Activated naive CD8-positive, alpha-beta T cell (primary cell): ENCODE data around the gene FOXN4.
A peak's percentile ranks its signal among the peaks of the same experiment; 100 is the strongest.

Source experiments
- H3K27ac Mint-ChIP-seq: one replicate; pipeline ENCODE4 v1.8.0; 2021; ENCODE audit warnings: mixed read lengths
- H3K27me3 Mint-ChIP-seq: one replicate; pipeline ENCODE4 v1.8.0; 2021; ENCODE audit warnings: mixed read lengths
- H3K36me3 Mint-ChIP-seq: one replicate; pipeline ENCODE4 v1.8.0; 2021; ENCODE audit warnings: mixed read lengths
- H3K4me1 Mint-ChIP-seq: one replicate; pipeline ENCODE4 v1.8.0; 2021; ENCODE audit warnings: low read depth, mixed read lengths
- H3K4me3 Mint-ChIP-seq: one replicate; pipeline ENCODE4 v1.8.0; 2021; ENCODE audit warnings: mild to moderate bottlenecking, mixed read lengths
- H3K9me3 Mint-ChIP-seq: one replicate; pipeline ENCODE4 v1.8.0; 2021; ENCODE audit warnings: low read depth, mixed read lengths

The FOXN4 gene

GRCh38 chr12:109308534-109309380, at the start of gene FOXN4:
Gene FOXN4, minus strand, starts transcription at chr12:109309284. Its CDS starts 963 bp downstream, at chr12:109308321.
- Mint-ChIP-seq H3K9me3 (no peaks in the 10 kb centered on the region), H3K36me3 (no peaks in the 10 kb centered on the region), H3K4me1 (peaks cover 11% of the 10 kb centered on the region), H3K27ac (no peak within 1 kb of the TSS), H3K27me3 (peaks cover 36% of the 10 kb centered on the region), H3K4me3 (peak within 1 kb of the TSS; percentile 89)

- no peaks in the 10 kb centered on the region for H3K36me3 Mint-ChIP-seq
- no peak overlapping the region for H3K27ac Mint-ChIP-seq
- H3K27me3 Mint-ChIP-seq: peaks cover 8% of the 10 kb centered on the region
- peaks cover 4% of the 10 kb centered on the region for H3K4me1 Mint-ChIP-seq
- no peaks in the 10 kb centered on the region for H3K9me3 Mint-ChIP-seq
- H3K4me3 Mint-ChIP-seq: no peak overlapping the region
Observed at GRCh38 chr12:109358154-109358869, 49.2 kb upstream of the FOXN4 start.

GRCh38 chr12:109357032-109357431, 47.9 kb upstream of the FOXN4 start:
- Mint-ChIP-seq H3K9me3 (no peaks in the 10 kb centered on the region), H3K4me3 (no peak overlapping the region), H3K4me1 (peaks cover 4% of the 10 kb centered on the region), H3K27me3 (peaks cover 6% of the 10 kb centered on the region), H3K27ac (no peak overlapping the region), H3K36me3 (no peaks in the 10 kb centered on the region)

GRCh38 chr12:109356577-109356976, 47.5 kb upstream of the FOXN4 start:
- peaks cover 4% of the 10 kb centered on the region for H3K4me1 Mint-ChIP-seq
- H3K27ac Mint-ChIP-seq: no peak overlapping the region
- no peak overlapping the region for H3K4me3 Mint-ChIP-seq
- H3K27me3 Mint-ChIP-seq: peaks cover 6% of the 10 kb centered on the region
- H3K36me3 Mint-ChIP-seq: no peaks in the 10 kb centered on the region
- no peaks in the 10 kb centered on the region for H3K9me3 Mint-ChIP-seq

GRCh38 chr12:109352184-109352583, 43.1 kb upstream of the FOXN4 start:
- H3K27ac Mint-ChIP-seq: no peak overlapping the region
- H3K4me3 Mint-ChIP-seq: no peak overlapping the region
- no peaks in the 10 kb centered on the region for H3K9me3 Mint-ChIP-seq
- peaks cover 5% of the 10 kb centered on the region for H3K27me3 Mint-ChIP-seq
- no peaks in the 10 kb centered on the region for H3K36me3 Mint-ChIP-seq
- H3K4me1 Mint-ChIP-seq: no peaks in the 10 kb centered on the region

- peaks cover 11% of the 10 kb centered on the region for H3K27me3 Mint-ChIP-seq
- H3K4me1 Mint-ChIP-seq: no peaks in the 10 kb centered on the region
- no peaks in the 10 kb centered on the region for H3K9me3 Mint-ChIP-seq
- H3K36me3 Mint-ChIP-seq: no peaks in the 10 kb centered on the region
- no peak within 1 kb of the TSS for H3K4me3 Mint-ChIP-seq
- no peak within 1 kb of the TSS for H3K27ac Mint-ChIP-seq
Observed at GRCh38 chr12:109347589-109347988, 38.5 kb upstream of the FOXN4 start, which contains the start of gene MYO1H. Gene MYO1H, plus strand, starts transcription at chr12:109347900. Its CDS starts 61 bp downstream, at chr12:109347961.

GRCh38 chr12:109346920-109347319, 37.8 kb upstream of the FOXN4 start:
- no peaks in the 10 kb centered on the region for H3K9me3 Mint-ChIP-seq
- H3K4me1 Mint-ChIP-seq: no peaks in the 10 kb centered on the region
- no peak overlapping the region for H3K27ac Mint-ChIP-seq
- peaks cover 9% of the 10 kb centered on the region for H3K27me3 Mint-ChIP-seq
- H3K4me3 Mint-ChIP-seq: no peak overlapping the region
- H3K36me3 Mint-ChIP-seq: no peaks in the 10 kb centered on the region

GRCh38 chr12:109345428-109345827, 36.3 kb upstream of the FOXN4 start:
- Mint-ChIP-seq H3K4me3 (no peak overlapping the region), H3K36me3 (no peaks in the 10 kb centered on the region), H3K9me3 (no peaks in the 10 kb centered on the region), H3K4me1 (no peaks in the 10 kb centered on the region), H3K27me3 (peaks cover 9% of the 10 kb centered on the region), H3K27ac (no peak overlapping the region)

- H3K9me3 Mint-ChIP-seq: no peaks in the 10 kb centered on the region
- no peak overlapping the region for H3K4me3 Mint-ChIP-seq
- H3K36me3 Mint-ChIP-seq: no peaks in the 10 kb centered on the region
- H3K4me1 Mint-ChIP-seq: no peaks in the 10 kb centered on the region
- H3K27ac Mint-ChIP-seq: no peak overlapping the region
- peaks cover 9% of the 10 kb centered on the region for H3K27me3 Mint-ChIP-seq
Observed at GRCh38 chr12:109343677-109344076, 34.6 kb upstream of the FOXN4 start.

- no peak overlapping the region for H3K27ac Mint-ChIP-seq
- H3K27me3 Mint-ChIP-seq: peaks cover 12% of the 10 kb centered on the region
- H3K9me3 Mint-ChIP-seq: no peaks in the 10 kb centered on the region
- no peaks in the 10 kb centered on the region for H3K36me3 Mint-ChIP-seq
- no peaks in the 10 kb centered on the region for H3K4me1 Mint-ChIP-seq
- H3K4me3 Mint-ChIP-seq: no peak overlapping the region
Observed at GRCh38 chr12:109336593-109336992, 27.5 kb upstream of the FOXN4 start.

GRCh38 chr12:109334887-109335286, 25.8 kb upstream of the FOXN4 start:
- H3K9me3 Mint-ChIP-seq: no peaks in the 10 kb centered on the region
- H3K36me3 Mint-ChIP-seq: no peaks in the 10 kb centered on the region
- H3K4me1 Mint-ChIP-seq: no peaks in the 10 kb centered on the region
- peaks cover 10% of the 10 kb centered on the region for H3K27me3 Mint-ChIP-seq
- H3K4me3 Mint-ChIP-seq: no peak overlapping the region
- H3K27ac Mint-ChIP-seq: no peak overlapping the region

GRCh38 chr12:109331301-109331952, 22.3 kb upstream of the FOXN4 start:
- Mint-ChIP-seq H3K27me3 (peaks cover 3% of the 10 kb centered on the region), H3K27ac (no peak overlapping the region), H3K4me1 (no peaks in the 10 kb centered on the region), H3K9me3 (no peaks in the 10 kb centered on the region), H3K4me3 (no peak overlapping the region), H3K36me3 (no peaks in the 10 kb centered on the region)

- no peak overlapping the region for H3K27ac Mint-ChIP-seq
- no peaks in the 10 kb centered on the region for H3K36me3 Mint-ChIP-seq
- no peaks in the 10 kb centered on the region for H3K4me1 Mint-ChIP-seq
- no peaks in the 10 kb centered on the region for H3K9me3 Mint-ChIP-seq
- H3K4me3 Mint-ChIP-seq: no peak overlapping the region
- peaks cover 2% of the 10 kb centered on the region for H3K27me3 Mint-ChIP-seq
Observed at GRCh38 chr12:109330282-109331230, 21.5 kb upstream of the FOXN4 start.

GRCh38 chr12:109329686-109330085, 20.6 kb upstream of the FOXN4 start:
- no peak overlapping the region for H3K4me3 Mint-ChIP-seq

More at GRCh38 chr12:109329686-109330085, 20.6 kb upstream of the FOXN4 start:
- Mint-ChIP-seq H3K36me3 (no peaks in the 10 kb centered on the region), H3K4me1 (no peaks in the 10 kb centered on the region), H3K27me3 (no peaks in the 10 kb centered on the region), H3K9me3 (no peaks in the 10 kb centered on the region), H3K27ac (no peak overlapping the region)
